LNCaP clone FGC (cell line): Measurements from ENCODE around the gene NUP133.
A peak's percentile ranks its signal among the peaks of the same experiment; 100 is the strongest.

Experiments
- DNase-seq: peaks from one replicate; pipeline ENCODE4 v3.0.0-alpha.2; 2011; ENCODE audit warnings: low read depth
- H3K4me3 ChIP-seq: 2 replicates; pipeline ENCODE4 v1.5.1; 2011; ENCODE audit warnings: mild to moderate bottlenecking, low read depth, low read length, control low read depth
- TF ChIP-seq, protein P1 (sequence below): IDR thresholded peaks from 2 replicates; pipeline ENCODE4 v1.5.1; 2012; ENCODE audit warnings: mild to moderate bottlenecking; ENCODE audit not compliant: control insufficient read depth, insufficient read depth; ENCODE audit errors: extremely low read depth

The NUP133 gene

DNA sequence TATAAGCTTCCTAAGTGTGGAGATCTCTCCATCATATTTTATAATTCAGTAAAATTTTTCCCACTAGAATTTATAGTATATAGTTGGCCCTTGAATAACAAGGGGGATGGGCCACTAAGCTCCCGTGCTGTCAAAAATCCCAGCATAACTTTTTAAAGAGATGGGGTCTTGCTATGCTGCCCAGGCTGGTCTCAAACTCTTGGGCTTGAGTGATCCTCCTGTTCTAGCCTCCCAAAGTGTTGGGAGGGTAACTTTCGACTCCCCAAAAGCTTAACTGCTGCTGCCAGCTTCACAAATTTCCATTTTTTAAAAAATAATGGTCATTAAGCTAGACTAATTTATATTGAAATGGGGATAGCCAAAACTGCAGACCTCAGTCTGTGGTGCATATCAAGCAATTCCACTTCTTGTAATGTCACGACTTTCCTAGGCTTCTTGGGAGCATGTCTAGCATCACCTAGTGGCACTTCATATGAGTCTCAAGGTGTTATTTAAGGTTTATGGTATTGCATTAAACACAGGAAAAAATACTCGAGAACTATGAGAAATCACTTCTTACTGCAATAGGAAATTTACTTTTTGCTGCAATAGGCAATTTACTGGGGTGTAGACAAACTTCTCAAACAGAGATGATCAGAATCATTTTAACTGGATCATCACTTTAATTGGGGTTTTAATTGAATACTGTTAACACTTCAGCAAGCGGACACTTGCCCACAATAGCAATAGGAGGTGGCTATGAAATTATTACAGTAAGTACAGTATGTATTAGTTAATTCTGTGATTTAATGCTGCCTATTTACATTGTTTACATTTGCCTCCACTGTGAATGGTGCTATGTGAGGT is 55.0 kb downstream of the NUP133 start:
- TF ChIP-seq, protein P1, sequence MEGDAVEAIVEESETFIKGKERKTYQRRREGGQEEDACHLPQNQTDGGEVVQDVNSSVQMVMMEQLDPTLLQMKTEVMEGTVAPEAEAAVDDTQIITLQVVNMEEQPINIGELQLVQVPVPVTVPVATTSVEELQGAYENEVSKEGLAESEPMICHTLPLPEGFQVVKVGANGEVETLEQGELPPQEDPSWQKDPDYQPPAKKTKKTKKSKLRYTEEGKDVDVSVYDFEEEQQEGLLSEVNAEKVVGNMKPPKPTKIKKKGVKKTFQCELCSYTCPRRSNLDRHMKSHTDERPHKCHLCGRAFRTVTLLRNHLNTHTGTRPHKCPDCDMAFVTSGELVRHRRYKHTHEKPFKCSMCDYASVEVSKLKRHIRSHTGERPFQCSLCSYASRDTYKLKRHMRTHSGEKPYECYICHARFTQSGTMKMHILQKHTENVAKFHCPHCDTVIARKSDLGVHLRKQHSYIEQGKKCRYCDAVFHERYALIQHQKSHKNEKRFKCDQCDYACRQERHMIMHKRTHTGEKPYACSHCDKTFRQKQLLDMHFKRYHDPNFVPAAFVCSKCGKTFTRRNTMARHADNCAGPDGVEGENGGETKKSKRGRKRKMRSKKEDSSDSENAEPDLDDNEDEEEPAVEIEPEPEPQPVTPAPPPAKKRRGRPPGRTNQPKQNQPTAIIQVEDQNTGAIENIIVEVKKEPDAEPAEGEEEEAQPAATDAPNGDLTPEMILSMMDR: peak; percentile 82
- peak; percentile 19 for DNase-seq
- H3K4me3 ChIP-seq: no peak overlapping the region

- no peak for DNase-seq
- H3K4me3 ChIP-seq: no peak overlapping the region
- TF ChIP-seq, protein P1: no peak
These were observed 59.3 kb downstream of the NUP133 start for GRCh38 chr1:229448845-229449244.

- no peak overlapping the region for H3K4me3 ChIP-seq
- DNase-seq: no peak
- TF ChIP-seq, protein P1: no peak
These were observed 59.8 kb downstream of the NUP133 start for GRCh38 chr1:229448354-229448753.

DNA sequence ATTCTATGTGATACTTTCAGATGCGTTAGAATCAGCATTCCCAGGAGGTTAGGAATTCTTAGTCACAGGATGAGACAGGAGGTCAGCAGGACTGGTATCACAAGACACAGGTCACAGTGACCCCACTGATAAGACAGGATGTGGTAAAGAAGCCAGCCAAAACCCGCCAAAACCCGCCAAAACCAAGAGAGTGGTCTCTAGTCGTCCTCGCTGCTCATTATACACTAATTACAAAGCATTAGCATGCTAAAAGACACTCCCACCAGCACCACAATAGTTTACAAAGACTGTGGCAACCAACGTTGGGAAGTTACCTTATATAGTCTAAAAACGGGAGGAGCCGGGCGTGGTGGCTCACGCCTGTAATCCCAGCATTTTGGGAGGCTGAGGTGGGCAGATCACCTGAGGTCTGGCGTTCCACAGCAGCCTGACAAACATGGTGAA is 60.3 kb downstream of the NUP133 start:
- no peak for DNase-seq

DNA sequence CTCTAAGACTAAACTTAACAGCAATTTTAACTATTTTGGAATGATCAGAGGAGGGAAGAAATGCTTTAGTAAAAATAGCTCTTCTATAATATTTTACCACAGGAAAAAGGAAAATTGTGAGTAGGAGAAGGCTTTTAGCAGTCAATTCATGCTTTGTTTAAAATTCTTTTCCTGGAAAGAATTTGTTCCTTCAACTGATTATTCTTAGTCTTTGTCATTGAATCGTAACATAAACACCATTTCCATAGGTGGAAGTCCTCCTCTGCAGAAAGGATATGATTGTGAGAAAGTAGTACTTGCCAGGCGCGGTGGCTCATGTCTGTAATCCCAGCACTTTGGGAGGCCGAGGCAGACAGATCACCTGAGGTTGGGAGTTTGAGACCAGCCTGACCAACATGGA is 62.3 kb downstream of the NUP133 start:
- TF ChIP-seq, protein P1: no peak
- no peak for DNase-seq
- H3K4me3 ChIP-seq: no peak overlapping the region

More for the DNA sequence above, 60.3 kb downstream of the NUP133 start:
- no peak overlapping the region for H3K4me3 ChIP-seq
- TF ChIP-seq, protein P1: no peak

GRCh38 chr1:229440851-229441537 is 67.1 kb downstream of the NUP133 start:
- no peak for DNase-seq
- H3K4me3 ChIP-seq: no peak overlapping the region
- TF ChIP-seq, protein P1: no peak

DNA sequence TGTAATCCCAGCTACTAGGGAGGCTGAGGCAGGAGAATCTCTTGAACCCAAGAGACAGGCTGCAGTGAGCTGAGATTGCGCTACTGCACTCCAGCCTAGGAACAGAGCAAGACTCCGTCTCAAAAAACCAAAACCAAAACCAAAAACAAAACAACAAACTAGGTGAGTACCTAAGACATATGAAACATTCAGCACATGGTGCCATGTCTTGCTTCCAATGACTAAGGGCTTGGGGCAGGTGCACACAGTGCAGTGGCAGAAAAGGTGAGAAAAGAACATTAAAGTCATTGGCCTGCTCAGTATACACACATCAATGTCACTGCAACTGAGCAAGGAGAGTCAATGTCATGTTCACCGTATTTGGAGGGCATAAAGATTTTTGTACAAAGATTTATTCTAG is 70.1 kb downstream of the NUP133 start:
- TF ChIP-seq, protein P1: no peak
- H3K4me3 ChIP-seq: no peak overlapping the region

More for the DNA sequence above, 70.1 kb downstream of the NUP133 start:
- no peak for DNase-seq
